Measurements from ENCODE around the gene BCO1. TPM values are rescaled to one million over a fixed set of nuclear protein-coding genes. Genes with fewer than 3 reads are reported as not detected.

Gene BCO1
- total RNA-seq, 1 experiment from 2014 or later: not detected

DNA sequence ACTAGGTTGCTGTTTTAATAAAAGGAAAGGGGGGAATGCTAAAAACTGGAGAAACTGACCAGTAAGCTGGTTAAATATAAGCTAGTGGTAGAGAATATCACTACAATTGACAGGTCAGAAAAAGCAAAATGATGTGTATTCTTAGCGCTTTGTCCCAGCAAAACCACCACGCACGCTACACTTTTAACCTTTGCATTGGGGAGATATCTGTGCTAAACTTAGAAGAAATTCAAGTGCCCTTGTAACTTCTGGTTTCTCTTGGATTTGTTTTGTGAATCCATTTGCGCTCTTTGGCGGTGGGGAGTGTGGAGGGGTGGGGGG is 77.6 kb downstream of the BCO1 start:
- no peak for DNase-seq (ENCODE audit: low read depth)

DNA sequence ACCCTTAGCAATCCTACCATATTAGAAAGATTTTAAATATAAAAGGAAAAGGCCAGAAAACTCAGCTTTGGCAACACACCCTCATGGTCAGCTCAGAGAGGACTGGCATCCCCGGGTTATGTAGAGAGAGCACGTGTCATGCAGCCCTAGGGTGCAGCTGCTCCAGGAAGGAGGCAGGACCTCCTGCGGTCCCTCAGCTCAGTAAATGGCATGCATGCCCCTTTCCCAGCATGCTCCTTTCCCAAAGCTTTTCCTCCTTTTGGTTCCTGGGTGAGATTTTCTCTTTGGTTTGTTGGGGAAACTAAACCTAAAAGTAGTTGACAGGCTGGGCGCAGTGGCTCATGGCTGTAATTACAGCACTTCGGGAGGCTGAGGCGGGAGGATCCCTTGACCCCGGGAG is 80.2 kb downstream of the BCO1 start:
- DNase-seq (ENCODE audit: low read depth): no peak

DNA sequence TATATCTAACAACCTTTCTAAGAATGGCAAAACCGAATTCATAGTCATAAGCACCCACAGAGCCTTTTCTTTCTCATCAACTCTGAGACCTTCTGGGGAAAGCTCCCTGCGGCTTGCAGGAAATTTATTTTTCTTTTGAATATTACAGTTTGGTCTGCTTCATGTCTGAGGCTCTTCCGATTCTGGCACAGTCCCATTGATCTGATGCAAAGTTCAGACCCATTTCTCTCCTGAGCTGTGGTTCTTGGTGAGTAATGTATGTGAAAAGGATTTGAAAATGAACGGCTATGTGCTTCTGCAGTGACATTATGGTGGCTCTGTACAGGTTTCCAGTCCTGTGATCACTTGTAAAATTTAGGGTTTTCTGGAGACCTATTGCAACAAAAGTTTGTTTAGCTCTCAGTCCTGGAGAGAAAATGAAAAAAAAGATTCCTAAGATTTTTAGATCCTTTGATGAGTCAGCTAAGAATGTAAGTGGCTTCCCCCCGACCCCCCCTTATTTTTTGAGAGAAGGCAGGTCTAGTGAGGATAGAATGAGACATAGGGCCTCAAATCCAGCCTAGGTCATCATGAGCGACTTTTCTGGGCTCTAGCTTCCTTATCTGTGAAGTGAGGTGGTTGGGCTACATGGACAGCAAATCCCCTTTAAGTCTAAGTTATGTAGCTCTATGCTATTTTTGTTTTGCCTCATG is 80.9 kb downstream of the BCO1 start:
- peak; percentile 61 for DNase-seq (ENCODE audit: low read depth)

DNA sequence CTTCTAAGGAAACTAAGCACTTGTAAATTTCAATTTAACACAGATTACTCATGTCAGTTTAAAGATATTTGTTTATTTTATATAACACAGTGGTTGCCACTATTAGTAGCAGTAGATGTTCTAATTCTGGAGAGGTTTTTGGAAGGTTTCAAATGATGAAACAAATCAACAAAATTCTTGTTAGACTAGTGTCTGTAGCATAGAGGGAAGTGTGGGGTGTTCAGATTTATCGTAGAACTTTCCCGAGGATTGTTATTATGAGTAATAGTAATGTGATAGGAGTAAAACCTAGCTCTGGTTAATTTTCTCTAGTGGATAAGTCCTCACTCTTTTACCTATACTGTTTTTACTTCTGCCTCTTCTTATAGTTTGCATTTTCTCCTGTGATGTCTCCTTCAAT is 82.5 kb downstream of the BCO1 start:
- DNase-seq (ENCODE audit: low read depth): no peak

DNA sequence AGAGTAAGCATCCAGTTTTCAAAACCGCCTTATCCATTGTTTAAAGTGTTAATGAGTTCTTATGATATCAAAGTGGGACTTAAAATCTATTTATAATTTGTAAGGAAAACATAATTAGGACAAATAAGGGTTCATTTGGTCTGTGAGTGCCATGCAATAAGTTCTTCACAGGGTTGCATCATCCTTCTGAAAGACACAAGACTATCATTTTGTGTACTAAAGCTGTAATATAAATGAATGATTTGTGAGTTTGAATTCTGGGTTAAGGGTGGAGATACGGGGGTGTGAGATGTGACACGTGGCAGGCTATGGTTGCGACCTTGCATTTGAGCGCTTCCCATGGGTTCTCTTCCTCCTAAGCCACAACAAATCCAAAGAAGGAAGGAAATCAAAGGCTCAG is 83.0 kb downstream of the BCO1 start:
- no peak for DNase-seq (ENCODE audit: low read depth)

DNA sequence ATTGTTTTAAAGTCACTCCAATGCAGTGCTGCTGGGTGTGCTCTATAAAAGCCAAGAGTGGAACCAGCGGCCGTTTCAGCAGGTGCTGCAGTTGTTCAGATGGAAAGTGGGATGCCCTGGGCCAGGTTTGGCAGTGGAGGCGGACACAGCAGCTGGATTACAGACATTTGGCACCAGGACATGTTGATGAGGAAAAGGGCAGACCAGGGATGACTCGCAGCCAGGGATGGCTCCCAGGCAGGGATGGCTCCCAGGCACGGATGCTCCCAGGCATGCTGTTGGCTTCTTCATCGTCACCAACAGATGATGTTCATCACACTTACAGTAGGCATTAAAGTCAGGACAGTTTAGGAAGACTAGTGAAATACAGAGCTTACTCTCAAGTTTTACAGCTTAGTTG is 86.3 kb downstream of the BCO1 start:
- DNase-seq (ENCODE audit: low read depth): peak; percentile 11

DNA sequence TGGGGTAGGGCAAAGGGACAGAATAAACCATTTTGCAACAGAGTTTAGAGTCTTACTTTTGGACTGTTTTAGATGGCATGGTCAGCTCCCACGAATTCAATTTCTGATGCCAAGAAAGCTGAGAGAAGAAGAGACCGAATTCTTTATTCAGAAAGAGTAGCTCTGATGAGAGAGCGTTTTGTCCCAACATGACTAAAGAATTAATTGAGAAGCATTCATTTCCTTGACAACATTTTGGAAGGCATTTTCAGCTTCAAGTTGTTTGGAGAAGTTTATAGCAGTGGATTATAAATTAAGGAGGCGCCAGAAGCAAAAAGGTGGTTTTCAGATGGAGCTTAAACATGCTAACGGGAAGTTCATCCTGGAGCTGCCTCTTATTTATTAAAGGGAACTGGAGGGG is 88.5 kb downstream of the BCO1 start:
- no peak for DNase-seq (ENCODE audit: low read depth)

DNA sequence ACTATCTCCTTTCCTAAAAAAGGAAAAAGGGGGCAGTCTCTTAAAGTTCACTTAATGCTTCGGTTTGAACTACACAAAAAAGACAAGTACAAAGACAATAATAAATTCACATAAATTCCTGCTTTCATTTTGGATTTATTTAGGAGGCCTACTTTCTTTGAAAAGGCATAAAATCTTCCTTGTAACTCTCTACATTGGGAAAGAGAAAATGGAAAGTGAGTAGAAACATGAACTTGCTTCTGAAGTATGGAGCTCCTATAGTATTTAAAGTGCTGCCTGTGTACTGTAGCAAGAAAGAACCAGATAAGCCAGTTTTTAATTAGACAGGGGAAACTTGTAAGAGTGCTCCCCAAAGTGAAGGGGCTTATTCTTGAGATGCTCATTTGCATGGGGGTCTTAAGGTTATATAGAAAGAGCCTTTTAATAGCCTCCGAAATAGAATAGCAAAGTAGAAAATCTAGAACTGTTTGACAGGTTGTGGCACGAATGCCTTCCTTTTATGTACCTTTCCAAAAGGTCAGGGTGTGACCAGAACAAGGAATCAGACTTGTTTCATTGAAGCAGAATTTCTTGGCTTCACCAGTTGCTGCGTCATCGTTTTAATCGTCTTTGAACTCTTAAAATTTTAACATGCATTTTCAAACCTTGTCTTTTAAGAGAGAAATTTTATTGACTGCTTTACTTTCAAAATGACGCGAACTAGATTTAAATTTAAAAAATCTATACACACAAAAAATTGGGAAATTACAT is 89.1 kb downstream of the BCO1 start:
- no peak for DNase-seq (ENCODE audit: low read depth)

DNA sequence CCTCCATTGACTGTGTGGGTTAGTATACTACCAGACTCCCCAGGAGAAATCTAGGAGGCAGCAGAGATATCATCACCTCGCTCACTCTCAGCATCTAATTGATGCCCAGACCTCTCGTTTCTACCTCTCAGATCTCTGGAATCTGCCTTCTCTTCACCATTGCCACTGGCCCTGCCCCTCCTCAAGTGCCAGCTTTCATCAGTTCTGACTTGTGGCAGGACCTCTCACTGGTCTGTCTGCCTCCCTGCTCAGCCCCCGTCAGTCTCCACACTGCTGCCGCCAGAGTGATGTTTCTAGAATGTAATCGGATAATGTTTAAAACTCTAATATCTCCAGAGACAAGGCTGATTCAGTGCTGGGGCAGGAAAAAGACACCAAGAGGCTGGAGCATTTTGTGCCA is 91.5 kb downstream of the BCO1 start:
- DNase-seq (ENCODE audit: low read depth): no peak

DNA sequence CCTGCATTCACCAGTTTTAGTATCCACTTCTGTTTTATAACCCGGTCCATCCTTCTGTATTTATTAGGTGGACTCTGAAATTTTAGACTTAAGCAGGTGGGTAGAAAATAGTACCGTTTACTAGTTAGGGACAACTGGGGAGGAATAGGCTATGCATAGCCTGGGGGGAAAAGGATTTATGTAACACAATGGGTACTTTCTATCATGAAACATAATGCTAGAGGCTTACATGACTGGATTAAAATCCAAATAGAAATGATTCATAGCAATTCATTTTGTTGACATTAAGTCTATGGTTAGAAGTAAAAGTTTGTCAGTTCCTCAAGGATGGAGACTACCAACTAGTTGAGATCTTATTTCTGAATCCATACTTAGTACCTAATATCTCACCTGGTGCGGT is 94.9 kb downstream of the BCO1 start:
- DNase-seq (ENCODE audit: low read depth): no peak

DNA sequence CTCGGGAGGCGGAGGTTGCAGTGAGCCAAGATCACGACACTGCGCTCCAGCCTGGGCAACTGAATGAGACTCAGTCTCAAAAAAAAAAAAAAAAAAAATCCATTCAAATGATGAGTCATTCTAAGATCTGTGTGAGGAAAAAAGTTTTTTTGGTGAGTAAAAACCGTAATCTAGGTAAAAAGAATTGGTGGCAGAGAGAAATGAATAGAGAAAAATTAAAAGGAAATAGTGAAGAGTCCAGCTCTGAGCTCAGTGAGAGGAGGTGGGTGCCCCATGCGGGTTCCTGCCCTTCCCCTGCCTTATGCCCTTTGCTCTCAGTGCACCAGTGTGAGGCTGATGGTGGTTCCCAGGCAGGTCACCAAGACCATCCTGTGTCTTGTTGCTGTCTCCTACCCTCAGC is 97.2 kb downstream of the BCO1 start:
- no peak for DNase-seq (ENCODE audit: low read depth)

DNA sequence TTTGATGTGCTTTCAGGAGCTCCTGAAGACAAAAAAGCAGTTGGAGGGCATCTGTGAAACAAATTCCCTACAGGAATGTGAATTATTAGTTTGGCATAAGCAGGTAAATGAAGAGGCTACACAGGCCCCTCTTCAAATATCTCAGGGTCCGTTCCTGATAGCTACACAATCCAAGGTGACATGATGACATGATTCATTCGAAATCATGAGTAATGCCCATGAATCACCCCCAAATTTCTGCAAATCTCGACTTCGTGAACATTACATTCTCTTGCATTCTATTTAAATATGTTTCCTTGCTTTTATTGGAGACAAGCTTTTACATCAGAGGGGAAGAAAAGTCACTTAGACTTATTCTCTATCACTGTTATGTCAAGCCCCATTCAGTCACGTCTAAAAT is 98.6 kb downstream of the BCO1 start:
- DNase-seq (ENCODE audit: low read depth): no peak

Other genes with a start within 250 kb of the BCO1 start
- 73.2 and 80.8 TPM in 2 replicates for gene CMC2, start 231.8 kb upstream of the BCO1 start, total RNA-seq (2014; rRNA removed)
- gene CENPN, start 231.5 kb upstream of the BCO1 start, total RNA-seq (2014; rRNA removed): 64.8 and 73.5 TPM in 2 replicates
- 36.7 and 41.5 TPM in 2 replicates for gene ATMIN, start 202.8 kb upstream of the BCO1 start, total RNA-seq (2014; rRNA removed)
- gene C16orf46, start 161.5 kb upstream of the BCO1 start, total RNA-seq (2014; rRNA removed): 0.58 and 0.63 TPM in 2 replicates
- gene GCSH, start 142.3 kb upstream of the BCO1 start, total RNA-seq (2014; rRNA removed): 32.3 and 35.0 TPM in 2 replicates
- 4.5 and 4.8 TPM in 2 replicates for gene GAN, start 76.3 kb downstream of the BCO1 start, total RNA-seq (2014; rRNA removed)
- gene CMIP, start 206.1 kb downstream of the BCO1 start, total RNA-seq (2014; rRNA removed): 2.8 and 6.0 TPM in 2 replicates

Data from LHCN-M2 (cell line).